Liver (tissue), 9 donors: ENCODE results near the gene FBXO2. TPM values are rescaled to one million over a fixed set of nuclear protein-coding genes. Genes with fewer than 3 reads are reported as not detected.

Experiments
- DNase-seq: peaks from one replicate; pipeline ENCODE4 v3.0.0-alpha.2; 2017; ENCODE audit warnings: low spot score
- H3K27ac ChIP-seq, 2 donors: one replicate each; pipeline ENCODE4 v1.7.0; 2013; ENCODE audit warnings: inconsistent platforms in 2 of 2, low read length in 2 of 2, control low read depth in 1 of 2, low read depth in 1 of 2, mild to moderate bottlenecking in 1 of 2
- H3K27me3 ChIP-seq, 4 donors: one replicate each; pipeline versions ENCODE4 v1.6.1 to v1.7.0; 2013; ENCODE audit warnings: low read length in 3 of 4, inconsistent platforms in 1 of 4, mild to moderate bottlenecking in 1 of 4, moderate library complexity in 1 of 4; ENCODE audit not compliant: control insufficient read depth in 4 of 4, insufficient read depth in 4 of 4
- H3K36me3 ChIP-seq, 4 donors: one replicate each; pipeline versions ENCODE4 v1.6.1 to v1.7.0; 2013; ENCODE audit warnings: low read length in 3 of 4, mild to moderate bottlenecking in 3 of 4, low read depth in 1 of 4, moderate library complexity in 1 of 4; ENCODE audit not compliant: control insufficient read depth in 4 of 4, insufficient read depth in 3 of 4
- H3K4me1 ChIP-seq, 4 donors: one replicate each; pipeline versions ENCODE4 v1.6.1 to v1.7.0; 2013; ENCODE audit warnings: low read length in 3 of 4, mild to moderate bottlenecking in 3 of 4, moderate library complexity in 1 of 4; ENCODE audit not compliant: control insufficient read depth in 4 of 4, insufficient read depth in 4 of 4
- H3K4me3 ChIP-seq, 3 donors: one replicate each; pipeline versions ENCODE4 v1.6.1 to v1.7.0; 2013; ENCODE audit warnings: low read length in 3 of 3, control low read depth in 1 of 3, low read depth in 1 of 3, mild to moderate bottlenecking in 1 of 3
- H3K9ac ChIP-seq, 2 donors: one replicate each; pipeline ENCODE4 v1.7.0; 2013; ENCODE audit warnings: low read length in 2 of 2, mild to moderate bottlenecking in 2 of 2, moderate library complexity in 2 of 2, control low read depth in 1 of 2, low read depth in 1 of 2
- H3K9me3 ChIP-seq, 4 donors: one replicate each; pipeline versions ENCODE4 v1.6.1 to v1.7.0; 2013; ENCODE audit warnings: low read length in 3 of 4; ENCODE audit not compliant: control insufficient read depth in 4 of 4
- EGR1 ChIP-seq, 2 donors: IDR thresholded peaks; 2 replicates each; pipeline ENCODE4 v1.6.1; 2016 to 2018; ENCODE audit warnings: antibody characterized with exemption in 2 of 2, low read depth in 2 of 2
- FOXA2 ChIP-seq: IDR thresholded peaks from 2 replicates; pipeline ENCODE4 v1.6.1; 2016; ENCODE audit warnings: antibody characterized with exemption
- GABPA ChIP-seq, 2 donors: IDR thresholded peaks in 1 of 2; conservative IDR thresholded peaks in 1 of 2; 2 replicates each; pipeline ENCODE4 v1.6.1; 2016; ENCODE audit warnings: antibody characterized with exemption in 2 of 2, mild to moderate bottlenecking in 1 of 2, moderate library complexity in 1 of 2
- JUND ChIP-seq, 2 donors: IDR thresholded peaks; 2 replicates each; pipeline ENCODE4 v1.6.1; 2016; ENCODE audit warnings: antibody characterized with exemption in 2 of 2
- RAD21 ChIP-seq, 2 donors: IDR thresholded peaks; 2 replicates each; pipeline ENCODE4 v1.6.1; 2016; ENCODE audit warnings: antibody characterized with exemption in 2 of 2, mild to moderate bottlenecking in 2 of 2
- RXRA ChIP-seq, 2 donors: IDR thresholded peaks; 2 replicates each; pipeline ENCODE4 v1.6.1; 2017 to 2018; ENCODE audit warnings: antibody characterized with exemption in 2 of 2, mild to moderate bottlenecking in 1 of 2
- SP1 ChIP-seq: IDR thresholded peaks from 2 replicates; pipeline ENCODE4 v1.6.1; 2018; ENCODE audit warnings: antibody characterized with exemption, mild to moderate bottlenecking
- TAF1 ChIP-seq: conservative IDR thresholded peaks from 2 replicates; pipeline ENCODE4 v1.6.1; 2016; ENCODE audit warnings: antibody characterized with exemption, mild to moderate bottlenecking
- YY1 ChIP-seq: IDR thresholded peaks from 2 replicates; pipeline ENCODE4 v1.6.1; 2016; ENCODE audit warnings: antibody characterized with exemption, mild to moderate bottlenecking
- WGBS: extraction: QIAGEN DNeasy Blood & Tissue Kit; methylation state at CpG from one replicate; pipeline ENCODE4 v1.1.7; 2013; 5-methylcytosine and 5-hydroxymethylcytosine counted together
- polyA plus RNA-seq, 2 donors: library from polyadenylated mRNA; stranded (reverse) in 1 of 2; unstranded in 1 of 2; fragments of 200-250 nt in 1 of 2; fragments of >200 nt in 1 of 2; fragmentation: Nextera tagmentation in 1 of 2; extraction: Ambion mirVana in 1 of 2; gene quantifications; one replicate each; pipeline versions ENCODE4 v1.2.1 to v1.2.3, GENCODE V29; 2013 to 2015
- total RNA-seq, 2 donors: library from RNA; depleted of rRNA; stranded (reverse); fragments of >200 nt; gene quantifications; one replicate each; pipeline ENCODE4 v1.2.3, GENCODE V29; 2014
- TF ChIP-seq, protein P1 (sequence below): IDR thresholded peaks from 2 replicates; pipeline ENCODE4 v1.6.1; 2016; ENCODE audit warnings: antibody characterized with exemption
- TF ChIP-seq, protein P2 (sequence below): IDR thresholded peaks from 2 replicates; pipeline ENCODE4 v1.6.1; 2016; ENCODE audit warnings: antibody characterized with exemption
- TF ChIP-seq, protein P3 (sequence below): IDR thresholded peaks from 2 replicates; pipeline ENCODE4 v1.6.1; 2016; ENCODE audit warnings: antibody characterized with exemption
- TF ChIP-seq, protein P4 (sequence below): fragments of 150-350 bp; IDR thresholded peaks from 2 replicates; pipeline ENCODE4 v1.5.1; 2017; ENCODE audit warnings: improper control_type of control experiment, low read depth, low read length; ENCODE audit not compliant: missing input control
- TF ChIP-seq, protein P5 (sequence below): IDR thresholded peaks from 2 replicates; pipeline ENCODE4 v1.6.1; 2016; ENCODE audit warnings: antibody characterized with exemption, mild to moderate bottlenecking
- donor health status: healthy.
- donor health status: healthy.
- donor health status: healthy.
- donor health status: healthy.
- donor health status: healthy.

Gene FBXO2, protein sequence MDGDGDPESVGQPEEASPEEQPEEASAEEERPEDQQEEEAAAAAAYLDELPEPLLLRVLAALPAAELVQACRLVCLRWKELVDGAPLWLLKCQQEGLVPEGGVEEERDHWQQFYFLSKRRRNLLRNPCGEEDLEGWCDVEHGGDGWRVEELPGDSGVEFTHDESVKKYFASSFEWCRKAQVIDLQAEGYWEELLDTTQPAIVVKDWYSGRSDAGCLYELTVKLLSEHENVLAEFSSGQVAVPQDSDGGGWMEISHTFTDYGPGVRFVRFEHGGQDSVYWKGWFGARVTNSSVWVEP
- total RNA-seq (1 to 10 TPM; 1.7 to 2.9 TPM), polyA plus RNA-seq (10 to 100 TPM in 1 of 2 donors, 1 to 10 TPM in 1; 5.0 to 20.9 TPM)

DNA sequence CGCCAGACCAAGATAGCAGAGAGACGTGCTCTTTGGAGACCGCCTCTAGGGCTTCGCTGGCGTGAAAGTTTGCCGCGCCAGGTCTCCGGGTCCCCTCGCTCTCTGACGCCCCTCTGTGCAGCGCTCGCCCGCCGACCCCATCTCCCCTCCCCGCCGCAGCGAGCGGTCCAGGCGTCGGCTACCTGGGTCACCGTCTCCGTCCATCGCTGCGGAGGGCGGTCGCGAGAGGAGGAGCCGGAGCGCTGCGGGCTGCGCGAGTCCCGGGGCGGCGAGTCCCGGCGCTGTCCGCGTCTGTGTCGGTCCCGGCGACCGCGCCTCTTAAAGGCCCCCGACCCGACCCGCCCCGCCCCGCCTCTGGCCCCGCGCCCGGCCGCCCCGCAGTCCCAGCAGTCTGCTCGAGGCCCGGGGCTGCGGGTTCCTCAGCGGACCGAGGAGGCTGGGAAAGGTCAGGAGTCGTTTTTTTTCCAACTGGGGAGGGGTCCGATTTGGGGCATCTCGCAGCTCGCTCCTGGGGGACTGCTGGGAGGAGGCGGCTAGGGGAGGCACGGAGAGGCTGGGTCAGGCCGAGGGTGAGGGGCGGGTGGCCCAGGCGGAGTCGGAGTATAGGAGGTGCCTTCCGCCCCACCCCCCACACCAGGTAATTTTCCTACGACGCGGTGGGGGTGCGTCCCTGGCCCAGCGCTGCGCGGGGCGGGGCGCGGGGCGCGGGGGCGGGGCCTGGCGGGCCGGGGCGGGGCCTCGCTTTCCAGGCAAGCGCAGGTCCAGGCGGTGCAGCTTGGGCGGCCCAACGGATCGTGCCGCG, at the start of gene FBXO2, which contains the start of gene FBXO44:
Gene FBXO2, minus strand, starts transcription at position 293 of the 802 bp plus-strand sequence. Its CDS starts 89 bp downstream, at position 204.
Gene FBXO44, plus strand, starts transcription at position 741 of the 802 bp plus-strand sequence. CDS start 959 bp downstream, outside the sequence.
- WGBS, result 11% methylated on average over 94 of the region's 94 CpGs
- Histone ChIP-seq H3K4me1 (peaks cover 0 to 31% (median 23%) of the 10 kb centered on the region in 4 donors), H3K9me3 (no peaks in the 10 kb centered on the region), H3K36me3 (no peaks in the 10 kb centered on the region), H3K27me3 (no peaks in the 10 kb centered on the region), H3K27ac (no peak within 1 kb of the TSS), H3K4me3 (peak within 1 kb of the TSS; percentile 46 to 74 (median 61)), H3K9ac (no peak within 1 kb of the TSS)
- peak; percentile 72 for DNase-seq
- no peak for TF ChIP-seq YY1
- TF ChIP-seq, protein P1, sequence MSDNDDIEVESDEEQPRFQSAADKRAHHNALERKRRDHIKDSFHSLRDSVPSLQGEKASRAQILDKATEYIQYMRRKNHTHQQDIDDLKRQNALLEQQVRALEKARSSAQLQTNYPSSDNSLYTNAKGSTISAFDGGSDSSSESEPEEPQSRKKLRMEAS, result no peak
- TF ChIP-seq TAF1, result no peak
- no peak for TF ChIP-seq EGR1 (IDR thresholded peaks at IDR 0.05; ENCODE audit: low read depth in 2 of 2)
- TF ChIP-seq, protein P2, sequence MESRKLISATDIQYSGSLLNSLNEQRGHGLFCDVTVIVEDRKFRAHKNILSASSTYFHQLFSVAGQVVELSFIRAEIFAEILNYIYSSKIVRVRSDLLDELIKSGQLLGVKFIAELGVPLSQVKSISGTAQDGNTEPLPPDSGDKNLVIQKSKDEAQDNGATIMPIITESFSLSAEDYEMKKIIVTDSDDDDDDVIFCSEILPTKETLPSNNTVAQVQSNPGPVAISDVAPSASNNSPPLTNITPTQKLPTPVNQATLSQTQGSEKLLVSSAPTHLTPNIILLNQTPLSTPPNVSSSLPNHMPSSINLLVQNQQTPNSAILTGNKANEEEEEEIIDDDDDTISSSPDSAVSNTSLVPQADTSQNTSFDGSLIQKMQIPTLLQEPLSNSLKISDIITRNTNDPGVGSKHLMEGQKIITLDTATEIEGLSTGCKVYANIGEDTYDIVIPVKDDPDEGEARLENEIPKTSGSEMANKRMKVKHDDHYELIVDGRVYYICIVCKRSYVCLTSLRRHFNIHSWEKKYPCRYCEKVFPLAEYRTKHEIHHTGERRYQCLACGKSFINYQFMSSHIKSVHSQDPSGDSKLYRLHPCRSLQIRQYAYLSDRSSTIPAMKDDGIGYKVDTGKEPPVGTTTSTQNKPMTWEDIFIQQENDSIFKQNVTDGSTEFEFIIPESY, result no peak
- no peak for TF ChIP-seq RAD21 (IDR thresholded peaks at IDR 0.05)
- TF ChIP-seq JUND (IDR thresholded peaks at IDR 0.05), result no peak
- TF ChIP-seq, protein P3, sequence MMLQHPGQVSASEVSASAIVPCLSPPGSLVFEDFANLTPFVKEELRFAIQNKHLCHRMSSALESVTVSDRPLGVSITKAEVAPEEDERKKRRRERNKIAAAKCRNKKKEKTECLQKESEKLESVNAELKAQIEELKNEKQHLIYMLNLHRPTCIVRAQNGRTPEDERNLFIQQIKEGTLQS, result no peak
- TF ChIP-seq, protein P4, sequence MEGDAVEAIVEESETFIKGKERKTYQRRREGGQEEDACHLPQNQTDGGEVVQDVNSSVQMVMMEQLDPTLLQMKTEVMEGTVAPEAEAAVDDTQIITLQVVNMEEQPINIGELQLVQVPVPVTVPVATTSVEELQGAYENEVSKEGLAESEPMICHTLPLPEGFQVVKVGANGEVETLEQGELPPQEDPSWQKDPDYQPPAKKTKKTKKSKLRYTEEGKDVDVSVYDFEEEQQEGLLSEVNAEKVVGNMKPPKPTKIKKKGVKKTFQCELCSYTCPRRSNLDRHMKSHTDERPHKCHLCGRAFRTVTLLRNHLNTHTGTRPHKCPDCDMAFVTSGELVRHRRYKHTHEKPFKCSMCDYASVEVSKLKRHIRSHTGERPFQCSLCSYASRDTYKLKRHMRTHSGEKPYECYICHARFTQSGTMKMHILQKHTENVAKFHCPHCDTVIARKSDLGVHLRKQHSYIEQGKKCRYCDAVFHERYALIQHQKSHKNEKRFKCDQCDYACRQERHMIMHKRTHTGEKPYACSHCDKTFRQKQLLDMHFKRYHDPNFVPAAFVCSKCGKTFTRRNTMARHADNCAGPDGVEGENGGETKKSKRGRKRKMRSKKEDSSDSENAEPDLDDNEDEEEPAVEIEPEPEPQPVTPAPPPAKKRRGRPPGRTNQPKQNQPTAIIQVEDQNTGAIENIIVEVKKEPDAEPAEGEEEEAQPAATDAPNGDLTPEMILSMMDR, result no peak
- TF ChIP-seq FOXA2, result no peak

DNA sequence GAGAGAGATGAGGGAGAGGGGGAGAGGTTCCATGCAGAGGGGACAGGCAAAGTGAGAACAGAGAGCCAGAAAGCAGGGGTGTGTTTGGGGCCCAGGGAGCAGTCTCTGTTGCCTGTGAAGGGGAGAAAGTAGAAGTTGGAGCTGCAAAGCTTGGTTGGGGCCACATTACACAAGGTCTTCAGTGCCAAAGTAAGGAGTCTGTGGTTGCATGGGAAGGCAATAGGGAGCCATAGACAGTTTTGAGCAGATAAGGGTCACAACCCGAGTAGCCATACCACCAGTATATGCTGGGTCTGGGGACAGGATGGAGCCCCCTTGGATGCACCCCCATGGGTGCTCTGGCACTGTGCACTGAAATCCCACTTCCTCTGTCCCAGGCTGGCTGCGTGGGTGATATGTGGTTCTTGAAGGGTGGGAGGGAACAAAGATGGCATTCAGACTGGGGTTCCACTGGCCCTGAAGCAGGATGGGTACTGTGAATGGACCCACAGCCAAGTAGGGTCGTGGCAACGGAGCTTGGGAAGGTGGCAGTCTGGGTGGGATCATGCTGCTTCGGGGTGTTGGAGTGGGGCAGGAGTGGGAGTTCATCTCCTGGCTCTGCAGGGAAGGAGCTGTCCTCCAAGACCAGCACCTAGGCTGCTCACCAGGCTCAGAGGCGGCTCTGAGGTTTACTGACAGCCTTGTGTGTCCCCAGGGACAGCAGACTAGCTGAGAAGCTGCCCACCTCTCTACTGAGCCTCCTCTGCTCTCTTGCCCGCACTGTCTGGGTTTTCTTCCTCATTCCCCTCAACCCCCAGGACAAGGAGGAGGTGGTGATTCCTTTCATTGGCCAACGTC, 49.3 kb upstream of the FBXO2 start:
- no peak overlapping the region for H3K4me3 ChIP-seq
- DNase-seq, result no peak
- 70% methylated on average over 8 of the region's 8 CpGs for WGBS
- H3K9ac ChIP-seq, result no peak overlapping the region
- H3K36me3 ChIP-seq, result no peaks in the 10 kb centered on the region
- peaks cover 0 to 9% (median 5%) of the 10 kb centered on the region in 4 donors for H3K4me1 ChIP-seq
- H3K27me3 ChIP-seq, result no peaks in the 10 kb centered on the region
- H3K9me3 ChIP-seq, result no peaks in the 10 kb centered on the region
- no peak overlapping the region for H3K27ac ChIP-seq
- TF ChIP-seq, protein P5, sequence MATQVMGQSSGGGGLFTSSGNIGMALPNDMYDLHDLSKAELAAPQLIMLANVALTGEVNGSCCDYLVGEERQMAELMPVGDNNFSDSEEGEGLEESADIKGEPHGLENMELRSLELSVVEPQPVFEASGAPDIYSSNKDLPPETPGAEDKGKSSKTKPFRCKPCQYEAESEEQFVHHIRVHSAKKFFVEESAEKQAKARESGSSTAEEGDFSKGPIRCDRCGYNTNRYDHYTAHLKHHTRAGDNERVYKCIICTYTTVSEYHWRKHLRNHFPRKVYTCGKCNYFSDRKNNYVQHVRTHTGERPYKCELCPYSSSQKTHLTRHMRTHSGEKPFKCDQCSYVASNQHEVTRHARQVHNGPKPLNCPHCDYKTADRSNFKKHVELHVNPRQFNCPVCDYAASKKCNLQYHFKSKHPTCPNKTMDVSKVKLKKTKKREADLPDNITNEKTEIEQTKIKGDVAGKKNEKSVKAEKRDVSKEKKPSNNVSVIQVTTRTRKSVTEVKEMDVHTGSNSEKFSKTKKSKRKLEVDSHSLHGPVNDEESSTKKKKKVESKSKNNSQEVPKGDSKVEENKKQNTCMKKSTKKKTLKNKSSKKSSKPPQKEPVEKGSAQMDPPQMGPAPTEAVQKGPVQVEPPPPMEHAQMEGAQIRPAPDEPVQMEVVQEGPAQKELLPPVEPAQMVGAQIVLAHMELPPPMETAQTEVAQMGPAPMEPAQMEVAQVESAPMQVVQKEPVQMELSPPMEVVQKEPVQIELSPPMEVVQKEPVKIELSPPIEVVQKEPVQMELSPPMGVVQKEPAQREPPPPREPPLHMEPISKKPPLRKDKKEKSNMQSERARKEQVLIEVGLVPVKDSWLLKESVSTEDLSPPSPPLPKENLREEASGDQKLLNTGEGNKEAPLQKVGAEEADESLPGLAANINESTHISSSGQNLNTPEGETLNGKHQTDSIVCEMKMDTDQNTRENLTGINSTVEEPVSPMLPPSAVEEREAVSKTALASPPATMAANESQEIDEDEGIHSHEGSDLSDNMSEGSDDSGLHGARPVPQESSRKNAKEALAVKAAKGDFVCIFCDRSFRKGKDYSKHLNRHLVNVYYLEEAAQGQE, result no peak
- TF ChIP-seq, protein P2, result no peak
- TF ChIP-seq, protein P4, result no peak
- TF ChIP-seq EGR1 (IDR thresholded peaks at IDR 0.05; ENCODE audit: low read depth in 2 of 2), result no peak
- no peak for TF ChIP-seq RXRA (IDR thresholded peaks at IDR 0.05)
- no peak for TF ChIP-seq GABPA (IDR thresholded peaks at IDR 0.05 in 1 of 2, conservative IDR thresholded peaks at IDR 0.05 in 1 of 2)
- TF ChIP-seq SP1, result no peak
